Smooth muscle cell (in vitro differentiated cells): ENCODE measurements around the gene CDC123. TPM values are rescaled to one million over a fixed set of nuclear protein-coding genes. Genes with fewer than 3 reads are reported as not detected.
"Not testable (repeated sequence)": the region's sequence is repeated elsewhere in the genome, so short reads cannot be mapped to it uniquely, and the experiment has no call there.

Source experiments
- DNase-seq: peaks from one replicate; lab custom pipeline; 2025; ENCODE audit not compliant: unreplicated experiment; lab: John Stamatoyannopoulos, UW
- H2AFZ ChIP-seq: fragments of 200-600 bp; sonication (generic); 2 replicates; pipeline ENCODE4 v1.6.0; 2016; ENCODE audit warnings: antibody characterized with exemption, low read depth, mild to moderate bottlenecking
- H3F3A ChIP-seq: fragments of 200-600 bp; sonication (generic); 2 replicates; pipeline ENCODE4 v1.6.0; 2017; ENCODE audit warnings: antibody characterized with exemption, low read depth
- H3K27ac ChIP-seq: fragments of 200-600 bp; sonication (generic); 2 replicates; pipeline ENCODE4 v1.5.1; 2016; ENCODE audit warnings: low read depth, mild to moderate bottlenecking
- H3K27me3 ChIP-seq: fragments of 200-600 bp; sonication (generic); 2 replicates; pipeline ENCODE4 v1.6.1; 2016; ENCODE audit warnings: low read depth, mild to moderate bottlenecking
- H3K36me3 ChIP-seq: fragments of 200-600 bp; sonication (generic); 2 replicates; pipeline ENCODE4 v1.5.1; 2016; ENCODE audit warnings: low read depth
- H3K4me1 ChIP-seq: fragments of 200-600 bp; sonication (generic); 2 replicates; pipeline ENCODE4 v1.5.1; 2016; ENCODE audit warnings: low read depth
- H3K4me2 ChIP-seq: fragments of 200-600 bp; sonication (generic); 2 replicates; pipeline ENCODE4 v1.6.0; 2016; ENCODE audit warnings: mild to moderate bottlenecking
- H3K4me3 ChIP-seq: fragments of 200-600 bp; sonication (generic); 2 replicates; pipeline ENCODE4 v1.5.1; 2016; ENCODE audit warnings: mild to moderate bottlenecking
- H3K79me2 ChIP-seq: fragments of 200-600 bp; sonication (generic); 2 replicates; pipeline ENCODE4 v1.6.0; 2016; ENCODE audit warnings: low read depth, mild to moderate bottlenecking
- H3K9ac ChIP-seq: fragments of 200-600 bp; sonication (generic); 2 replicates; pipeline ENCODE4 v1.6.0; 2016; ENCODE audit warnings: low read depth
- H3K9me3 ChIP-seq: fragments of 200-600 bp; sonication (generic); replicated peaks from 2 replicates; pipeline ENCODE4 v1.5.1; 2016; ENCODE audit warnings: low read depth
- H4K20me1 ChIP-seq: fragments of 200-600 bp; sonication (generic); 2 replicates; pipeline ENCODE4 v1.6.0; 2016; ENCODE audit warnings: low read depth
- CTCF ChIP-seq: fragments of 200-600 bp; sonication (generic); IDR thresholded peaks from 2 replicates; pipeline ENCODE4 v1.5.1; 2017; ENCODE audit warnings: borderline replicate concordance, mild to moderate bottlenecking, antibody characterized with exemption; ENCODE audit not compliant: insufficient read depth, poor library complexity, severe bottlenecking
- WGBS: methylation state at CpG from one replicate; pipeline ENCODE4 v1.1.7; 2016; ENCODE audit warnings: low lambda C conversion rate; 5-methylcytosine and 5-hydroxymethylcytosine counted together
- polyA plus RNA-seq: library from polyadenylated mRNA; unstranded; fragments of >200 nt; fragmentation: Nextera tagmentation; extraction: Ambion mirVana; gene quantifications from 2 replicates; pipeline ENCODE4 v1.2.1, GENCODE V29; 2016
- total RNA-seq: library from RNA; depleted of rRNA; stranded (reverse); fragments of >200 nt; gene quantifications from 2 replicates; pipeline ENCODE4 v1.2.3, GENCODE V29; 2014

CDC123 gene
- total and polyA plus RNA-seq, 2 experiments from 2014 or later: 78.2 to 97.2 TPM

- H3K4me2 ChIP-seq: no peak overlapping the region
- WGBS: 97% methylated on average over 12 of the region's 12 CpGs
- no peak overlapping the region for H2AFZ ChIP-seq
- H3K27ac ChIP-seq: no peak overlapping the region
- no peaks in the 10 kb centered on the region for H3K79me2 ChIP-seq
- DNase-seq: no peak
- H3K27me3 ChIP-seq: no peaks in the 10 kb centered on the region
- no peaks in the 10 kb centered on the region for H3K9me3 ChIP-seq
- H3K36me3 ChIP-seq: no peaks in the 10 kb centered on the region
- H3K4me1 ChIP-seq: no peaks in the 10 kb centered on the region
- H4K20me1 ChIP-seq: no peaks in the 10 kb centered on the region
- H3K4me3 ChIP-seq: no peak overlapping the region
- no peak for TF ChIP-seq CTCF
- no peak overlapping the region for H3K9ac ChIP-seq
- peaks cover 2% of the 10 kb centered on the region for H3F3A ChIP-seq
Measured at GRCh38 chr10:12164085-12164484, 31.9 kb upstream of the CDC123 start.

- H3K27me3 ChIP-seq: no peaks in the 10 kb centered on the region
- DNase-seq: no peak
- H3F3A ChIP-seq: peaks cover 2% of the 10 kb centered on the region
- no peak overlapping the region for H3K9ac ChIP-seq
- H3K27ac ChIP-seq: no peak overlapping the region
- no peaks in the 10 kb centered on the region for H4K20me1 ChIP-seq
- H2AFZ ChIP-seq: no peak overlapping the region
- H3K4me2 ChIP-seq: no peak overlapping the region
- no peaks in the 10 kb centered on the region for H3K4me1 ChIP-seq
- no peaks in the 10 kb centered on the region for H3K79me2 ChIP-seq
- no peak overlapping the region for H3K4me3 ChIP-seq
- WGBS: 92% methylated on average over 3 of the region's 3 CpGs
- H3K36me3 ChIP-seq: no peaks in the 10 kb centered on the region
- no peaks in the 10 kb centered on the region for H3K9me3 ChIP-seq
- TF ChIP-seq CTCF: no peak
Measured at GRCh38 chr10:12165036-12165435, 31.0 kb upstream of the CDC123 start.

- no peak overlapping the region for H3K9ac ChIP-seq
- H3K36me3 ChIP-seq: no peaks in the 10 kb centered on the region
- no peak overlapping the region for H3K4me2 ChIP-seq
- H3F3A ChIP-seq: peaks cover 2% of the 10 kb centered on the region
- no peaks in the 10 kb centered on the region for H4K20me1 ChIP-seq
- 59% methylated on average over 6 of the region's 6 CpGs for WGBS
- no peak for TF ChIP-seq CTCF
- no peaks in the 10 kb centered on the region for H3K4me1 ChIP-seq
- H3K4me3 ChIP-seq: no peak overlapping the region
- no peaks in the 10 kb centered on the region for H3K27me3 ChIP-seq
- no peaks in the 10 kb centered on the region for H3K9me3 ChIP-seq
- H3K79me2 ChIP-seq: no peaks in the 10 kb centered on the region
- no peak for DNase-seq
- peak overlapping the region; percentile 3 for H3K27ac ChIP-seq
- H2AFZ ChIP-seq: no peak overlapping the region
Measured at GRCh38 chr10:12165999-12166775, 29.8 kb upstream of the CDC123 start.

- not testable (repeated sequence) for H3K27ac ChIP-seq, H3F3A ChIP-seq, H3K4me2 ChIP-seq, H3K36me3 ChIP-seq, DNase-seq, H3K4me3 ChIP-seq, H3K4me1 ChIP-seq, H3K79me2 ChIP-seq, H3K9ac ChIP-seq, H4K20me1 ChIP-seq, H3K9me3 ChIP-seq, H2AFZ ChIP-seq, H3K27me3 ChIP-seq
- WGBS: 98% methylated on average over 6 of the region's 6 CpGs
Measured at GRCh38 chr10:12171512-12171911, 24.5 kb upstream of the CDC123 start.
